Hepatocyte (in vitro differentiated cells): ENCODE data around the gene TREML2. TPM values are rescaled to one million over a fixed set of nuclear protein-coding genes. Genes with fewer than 3 reads are reported as not detected.

Source experiments
- DNase-seq: peaks from one replicate; pipeline ENCODE4 v3.0.0-alpha.2; 2016; ENCODE audit warnings: low spot score
- H2AFZ ChIP-seq: fragments of 200-600 bp; sonication (generic); 2 replicates; pipeline ENCODE4 v1.6.0; 2016; ENCODE audit warnings: antibody characterized with exemption, mild to moderate bottlenecking
- H3K27ac ChIP-seq: fragments of 200-600 bp; sonication (generic); 2 replicates; pipeline ENCODE4 v1.5.1; 2016; ENCODE audit warnings: mild to moderate bottlenecking
- H3K27me3 ChIP-seq: fragments of 200-600 bp; sonication (generic); 2 replicates; pipeline ENCODE4 v1.6.1; 2016
- H3K36me3 ChIP-seq: fragments of 200-600 bp; sonication (generic); replicated peaks from 2 replicates; pipeline ENCODE4 v1.5.1; 2016; ENCODE audit warnings: low read depth; ENCODE audit not compliant: insufficient read depth
- H3K4me1 ChIP-seq: fragments of 200-600 bp; sonication (generic); 2 replicates; pipeline ENCODE4 v1.5.1; 2016; ENCODE audit warnings: mild to moderate bottlenecking, moderate library complexity; ENCODE audit not compliant: insufficient read depth
- H3K4me2 ChIP-seq: fragments of 200-600 bp; sonication (generic); 2 replicates; pipeline ENCODE4 v1.6.0; 2016
- H3K4me3 ChIP-seq: fragments of 200-600 bp; sonication (generic); 2 replicates; pipeline ENCODE4 v1.5.1; 2016; ENCODE audit warnings: mild to moderate bottlenecking
- H3K79me2 ChIP-seq: fragments of 200-600 bp; sonication (generic); 2 replicates; pipeline ENCODE4 v1.6.0; 2017; ENCODE audit warnings: mild to moderate bottlenecking
- H3K9me2 ChIP-seq: fragments of 200-600 bp; sonication (generic); replicated peaks from 2 replicates; pipeline ENCODE4 v1.6.0; 2017; ENCODE audit warnings: mild to moderate bottlenecking; ENCODE audit not compliant: insufficient read depth
- H3K9me3 ChIP-seq: fragments of 200-600 bp; sonication (generic); 2 replicates; pipeline ENCODE4 v1.5.1; 2016; ENCODE audit warnings: low read depth, mild to moderate bottlenecking
- H4K20me1 ChIP-seq: fragments of 200-600 bp; sonication (generic); 2 replicates; pipeline ENCODE4 v1.6.0; 2016; ENCODE audit warnings: mild to moderate bottlenecking; ENCODE audit not compliant: insufficient read depth, poor library complexity, severe bottlenecking
- CTCF ChIP-seq: fragments of 200-600 bp; sonication (generic); IDR thresholded peaks from 2 replicates; pipeline ENCODE4 v1.5.1; 2016; ENCODE audit warnings: antibody characterized with exemption, mild to moderate bottlenecking; ENCODE audit not compliant: poor library complexity
- EZH2 ChIP-seq: fragments of 200-600 bp; sonication (generic); IDR thresholded peaks from 2 replicates; pipeline ENCODE4 v1.6.1; 2016; ENCODE audit warnings: antibody characterized with exemption, mild to moderate bottlenecking, borderline replicate concordance
- EZH2phosphoT487 ChIP-seq: fragments of 200-600 bp; sonication (generic); IDR thresholded peaks from one replicate; pipeline ENCODE4 v1.6.1; 2018; ENCODE audit warnings: antibody characterized with exemption, mild to moderate bottlenecking, low read depth, moderate library complexity; ENCODE audit not compliant: unreplicated experiment, severe bottlenecking
- WGBS: methylation state at CpG from one replicate; pipeline ENCODE4 v1.1.6; 2016; ENCODE audit warnings: low lambda C conversion rate; ENCODE audit errors: missing lambda C conversion rate; 5-methylcytosine and 5-hydroxymethylcytosine counted together
- polyA plus RNA-seq: library from polyadenylated mRNA; unstranded; fragments of >200 nt; fragmentation: Nextera tagmentation; extraction: Ambion mirVana; gene quantifications from 2 replicates; pipeline ENCODE4 v1.2.1, GENCODE V29; 2016
- total RNA-seq: library from RNA; depleted of rRNA; stranded (reverse); fragments of >200 nt; gene quantifications from 2 replicates; pipeline ENCODE4 v1.2.3, GENCODE V29; 2014

Gene TREML2
- total and polyA plus RNA-seq, 2 experiments from 2014 or later: 0.40 TPM; not detected in 1

GRCh38 chr6:41167173-41167963 is 33.6 kb downstream of the TREML2 start:
- no peaks in the 10 kb centered on the region for H3K9me3 ChIP-seq
- no peaks in the 10 kb centered on the region for H3K36me3 ChIP-seq
- TF ChIP-seq EZH2 (no peak), EZH2phosphoT487 (no peak)
- DNase-seq: peak; percentile 67
- no peaks in the 10 kb centered on the region for H3K4me1 ChIP-seq
- no peak overlapping the region for H3K4me3 ChIP-seq
- H4K20me1 ChIP-seq: no peaks in the 10 kb centered on the region
- H3K9me2 ChIP-seq: no peaks in the 10 kb centered on the region
- H3K79me2 ChIP-seq: no peaks in the 10 kb centered on the region
- H3K27ac ChIP-seq: no peak overlapping the region
- peaks cover 7% of the 10 kb centered on the region for H3K27me3 ChIP-seq
- no peak overlapping the region for H3K4me2 ChIP-seq
- 67% methylated on average over 5 of the region's 5 CpGs for WGBS
- no peak overlapping the region for H2AFZ ChIP-seq

GRCh38 chr6:41164551-41165120 is 36.3 kb downstream of the TREML2 start:
- TF ChIP-seq EZH2 (no peak), CTCF (no peak), EZH2phosphoT487 (no peak)
- Histone ChIP-seq H2AFZ (no peak overlapping the region), H4K20me1 (no peaks in the 10 kb centered on the region), H3K4me3 (no peak overlapping the region), H3K4me2 (no peak overlapping the region), H3K36me3 (no peaks in the 10 kb centered on the region), H3K79me2 (no peaks in the 10 kb centered on the region), H3K9me3 (no peaks in the 10 kb centered on the region), H3K9me2 (no peaks in the 10 kb centered on the region), H3K27me3 (no peaks in the 10 kb centered on the region), H3K27ac (no peak overlapping the region), H3K4me1 (no peaks in the 10 kb centered on the region)
- 91% methylated on average over 4 of the region's 4 CpGs for WGBS
- DNase-seq: no peak

- no peak for DNase-seq
- H3K27me3 ChIP-seq: no peaks in the 10 kb centered on the region
- no peaks in the 10 kb centered on the region for H3K4me1 ChIP-seq
- H3K4me3 ChIP-seq: no peak overlapping the region
- no peak for TF ChIP-seq CTCF
- no peak for TF ChIP-seq EZH2
- TF ChIP-seq EZH2phosphoT487: no peak
- no peak overlapping the region for H2AFZ ChIP-seq
- no peaks in the 10 kb centered on the region for H4K20me1 ChIP-seq
- H3K9me2 ChIP-seq: no peaks in the 10 kb centered on the region
- H3K4me2 ChIP-seq: no peak overlapping the region
- H3K36me3 ChIP-seq: no peaks in the 10 kb centered on the region
- H3K9me3 ChIP-seq: no peaks in the 10 kb centered on the region
- no peaks in the 10 kb centered on the region for H3K79me2 ChIP-seq
- 95% methylated on average over 1 of the region's 1 CpG for WGBS
- H3K27ac ChIP-seq: no peak overlapping the region
These were observed 37.6 kb downstream of the TREML2 start for GRCh38 chr6:41163419-41163717.

GRCh38 chr6:41162687-41163418 is 38.1 kb downstream of the TREML2 start, which contains the start of gene TREM2:
Gene TREM2 (minus strand): TSS chr6:41163116. CDS start chr6:41163082, 34 bp downstream.
- no peak for TF ChIP-seq EZH2
- TF ChIP-seq EZH2phosphoT487: no peak
- DNase-seq: no peak
- H3K9me2 ChIP-seq: no peaks in the 10 kb centered on the region
- H3K27ac ChIP-seq: no peak within 1 kb of the TSS
- H3K36me3 ChIP-seq: no peaks in the 10 kb centered on the region
- no peaks in the 10 kb centered on the region for H3K27me3 ChIP-seq
- H4K20me1 ChIP-seq: no peaks in the 10 kb centered on the region
- no peak within 1 kb of the TSS for H3K4me2 ChIP-seq
- no peaks in the 10 kb centered on the region for H3K79me2 ChIP-seq
- H3K4me1 ChIP-seq: no peaks in the 10 kb centered on the region
- H3K9me3 ChIP-seq: no peaks in the 10 kb centered on the region
- WGBS: 90% methylated on average over 6 of the region's 10 CpGs
- H2AFZ ChIP-seq: no peak within 1 kb of the TSS
- H3K4me3 ChIP-seq: no peak within 1 kb of the TSS
